Measurements from ENCODE around the gene ULK1.

GRCh38 chr12:131910302-131911027 is 16.0 kb downstream of the ULK1 start:
- TF ChIP-seq, protein P1, sequence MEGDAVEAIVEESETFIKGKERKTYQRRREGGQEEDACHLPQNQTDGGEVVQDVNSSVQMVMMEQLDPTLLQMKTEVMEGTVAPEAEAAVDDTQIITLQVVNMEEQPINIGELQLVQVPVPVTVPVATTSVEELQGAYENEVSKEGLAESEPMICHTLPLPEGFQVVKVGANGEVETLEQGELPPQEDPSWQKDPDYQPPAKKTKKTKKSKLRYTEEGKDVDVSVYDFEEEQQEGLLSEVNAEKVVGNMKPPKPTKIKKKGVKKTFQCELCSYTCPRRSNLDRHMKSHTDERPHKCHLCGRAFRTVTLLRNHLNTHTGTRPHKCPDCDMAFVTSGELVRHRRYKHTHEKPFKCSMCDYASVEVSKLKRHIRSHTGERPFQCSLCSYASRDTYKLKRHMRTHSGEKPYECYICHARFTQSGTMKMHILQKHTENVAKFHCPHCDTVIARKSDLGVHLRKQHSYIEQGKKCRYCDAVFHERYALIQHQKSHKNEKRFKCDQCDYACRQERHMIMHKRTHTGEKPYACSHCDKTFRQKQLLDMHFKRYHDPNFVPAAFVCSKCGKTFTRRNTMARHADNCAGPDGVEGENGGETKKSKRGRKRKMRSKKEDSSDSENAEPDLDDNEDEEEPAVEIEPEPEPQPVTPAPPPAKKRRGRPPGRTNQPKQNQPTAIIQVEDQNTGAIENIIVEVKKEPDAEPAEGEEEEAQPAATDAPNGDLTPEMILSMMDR (IDR thresholded peaks at IDR 0.05), result no peak
- TF ChIP-seq EP300 (IDR thresholded peaks at IDR 0.05) (no peak), POLR2AphosphoS5 (IDR thresholded peaks at IDR 0.05) (no peak), POLR2A (IDR thresholded peaks at IDR 0.05) (no peak)
